Retinal pigment epithelial cell (primary cell): Measurements from ENCODE around the gene SLC16A8.

Source experiments
- DNase-seq: peaks from one replicate; pipeline ENCODE4 v3.0.0-alpha.2; 2010; ENCODE audit warnings: low read depth
- H3K4me3 ChIP-seq: 2 replicates; pipeline ENCODE4 v1.5.1; 2011; ENCODE audit warnings: mild to moderate bottlenecking, low read length, control low read depth, moderate library complexity
- TF ChIP-seq, protein P1 (sequence below): conservative IDR thresholded peaks from 2 replicates; pipeline ENCODE4 v1.5.1; 2011; ENCODE audit warnings: low read depth, low read length, control low read depth, inconsistent platforms

The SLC16A8 gene

GRCh38 chr22:38075105-38075825 is 8.7 kb downstream of the SLC16A8 start:
- H3K4me3 ChIP-seq: no peak overlapping the region
- TF ChIP-seq, protein P1, sequence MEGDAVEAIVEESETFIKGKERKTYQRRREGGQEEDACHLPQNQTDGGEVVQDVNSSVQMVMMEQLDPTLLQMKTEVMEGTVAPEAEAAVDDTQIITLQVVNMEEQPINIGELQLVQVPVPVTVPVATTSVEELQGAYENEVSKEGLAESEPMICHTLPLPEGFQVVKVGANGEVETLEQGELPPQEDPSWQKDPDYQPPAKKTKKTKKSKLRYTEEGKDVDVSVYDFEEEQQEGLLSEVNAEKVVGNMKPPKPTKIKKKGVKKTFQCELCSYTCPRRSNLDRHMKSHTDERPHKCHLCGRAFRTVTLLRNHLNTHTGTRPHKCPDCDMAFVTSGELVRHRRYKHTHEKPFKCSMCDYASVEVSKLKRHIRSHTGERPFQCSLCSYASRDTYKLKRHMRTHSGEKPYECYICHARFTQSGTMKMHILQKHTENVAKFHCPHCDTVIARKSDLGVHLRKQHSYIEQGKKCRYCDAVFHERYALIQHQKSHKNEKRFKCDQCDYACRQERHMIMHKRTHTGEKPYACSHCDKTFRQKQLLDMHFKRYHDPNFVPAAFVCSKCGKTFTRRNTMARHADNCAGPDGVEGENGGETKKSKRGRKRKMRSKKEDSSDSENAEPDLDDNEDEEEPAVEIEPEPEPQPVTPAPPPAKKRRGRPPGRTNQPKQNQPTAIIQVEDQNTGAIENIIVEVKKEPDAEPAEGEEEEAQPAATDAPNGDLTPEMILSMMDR: no peak
- no peak for DNase-seq

GRCh38 chr22:38074181-38075104 is 9.5 kb downstream of the SLC16A8 start:
- DNase-seq: no peak
- H3K4me3 ChIP-seq: no peak overlapping the region
- TF ChIP-seq, protein P1: peak; percentile 68

GRCh38 chr22:38073150-38074130 is 10.5 kb downstream of the SLC16A8 start:
- no peak for DNase-seq
- TF ChIP-seq, protein P1: no peak
- no peak overlapping the region for H3K4me3 ChIP-seq

DNA sequence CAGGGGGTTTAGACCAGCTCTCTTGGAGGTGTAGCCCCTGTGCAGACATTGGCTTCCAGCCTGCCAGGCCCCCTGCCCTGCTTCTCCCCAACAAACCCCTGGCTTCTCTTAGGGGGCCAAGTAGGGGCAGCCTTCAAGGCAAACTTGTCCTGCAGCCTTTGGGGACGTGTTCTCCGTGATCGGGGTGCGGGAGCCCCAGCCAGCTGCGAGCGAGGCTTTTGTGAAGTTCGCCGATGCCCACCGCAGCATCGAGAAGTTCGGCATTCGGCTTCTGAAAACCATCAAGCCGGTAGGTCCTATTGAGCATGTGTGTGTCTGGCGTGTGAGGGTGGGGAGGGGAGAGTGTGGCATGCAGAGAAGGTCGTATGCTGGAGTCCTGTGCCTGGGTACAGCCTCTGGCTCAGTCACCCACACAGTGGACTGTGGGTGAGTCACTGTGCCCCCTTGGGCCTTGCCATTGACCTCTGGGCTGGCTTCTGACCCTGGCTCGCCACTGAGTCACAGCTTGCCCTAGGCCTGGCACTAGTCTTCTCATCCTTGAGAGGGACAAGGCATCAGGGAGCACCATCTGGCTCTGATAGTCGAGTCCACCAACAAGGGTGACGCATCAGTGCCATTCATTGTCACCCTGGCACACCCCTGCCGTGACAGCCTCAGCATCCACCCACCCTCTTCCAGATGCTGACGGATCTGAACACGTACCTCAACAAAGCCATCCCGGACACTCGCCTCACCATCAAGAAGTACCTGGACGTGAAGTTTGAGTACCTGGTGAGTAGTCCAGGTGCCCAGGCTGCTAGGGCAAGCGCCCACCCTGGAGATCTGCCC is 11.4 kb downstream of the SLC16A8 start:
- DNase-seq: no peak
- TF ChIP-seq, protein P1: no peak
- H3K4me3 ChIP-seq: no peak overlapping the region

DNA sequence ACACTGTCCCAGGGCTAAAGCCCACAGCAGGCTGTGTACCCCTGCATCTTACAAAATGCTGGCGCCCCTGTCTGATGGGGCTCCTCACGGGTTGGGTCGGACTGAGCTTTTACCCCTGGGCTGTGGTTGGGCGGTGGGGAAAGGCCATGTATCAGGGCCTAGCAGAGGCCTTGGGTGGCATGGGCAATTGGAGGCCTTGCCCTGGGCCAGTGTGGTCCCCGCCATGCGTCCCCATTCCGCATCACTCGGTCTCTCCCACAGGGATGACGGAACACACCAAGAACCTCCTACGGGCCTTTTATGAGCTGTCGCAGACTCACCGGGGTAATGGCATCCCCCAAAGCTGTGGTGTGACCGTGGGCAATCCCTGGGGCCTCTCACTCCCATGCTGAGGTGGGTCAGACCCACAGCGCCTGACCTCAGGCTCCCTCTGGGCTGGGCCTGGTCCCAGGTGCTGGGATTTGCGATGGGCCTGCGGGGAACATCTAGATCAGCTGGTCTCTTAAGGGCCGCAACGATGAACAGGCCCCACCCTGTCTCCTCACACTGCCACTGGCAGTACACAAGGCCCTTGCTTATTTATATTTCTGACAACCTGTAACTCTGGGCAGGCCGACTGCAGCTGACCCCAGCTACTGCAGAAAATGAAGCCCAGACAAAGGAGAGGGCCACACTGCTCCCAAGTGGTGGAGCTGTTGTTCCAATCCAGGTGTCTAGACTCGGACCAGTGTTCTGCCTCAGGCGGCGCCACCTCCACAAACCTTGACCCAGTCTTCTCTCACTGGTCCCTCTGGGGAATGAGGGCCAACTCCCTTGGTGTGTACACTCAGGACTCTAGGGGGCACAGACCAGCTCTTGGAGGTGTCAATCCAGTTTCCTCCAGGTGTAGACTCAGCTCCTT is 12.3 kb downstream of the SLC16A8 start:
- no peak overlapping the region for H3K4me3 ChIP-seq
- TF ChIP-seq, protein P1: no peak
- DNase-seq: no peak
